Measurements from ENCODE around the gene ARHGAP23.

DNA sequence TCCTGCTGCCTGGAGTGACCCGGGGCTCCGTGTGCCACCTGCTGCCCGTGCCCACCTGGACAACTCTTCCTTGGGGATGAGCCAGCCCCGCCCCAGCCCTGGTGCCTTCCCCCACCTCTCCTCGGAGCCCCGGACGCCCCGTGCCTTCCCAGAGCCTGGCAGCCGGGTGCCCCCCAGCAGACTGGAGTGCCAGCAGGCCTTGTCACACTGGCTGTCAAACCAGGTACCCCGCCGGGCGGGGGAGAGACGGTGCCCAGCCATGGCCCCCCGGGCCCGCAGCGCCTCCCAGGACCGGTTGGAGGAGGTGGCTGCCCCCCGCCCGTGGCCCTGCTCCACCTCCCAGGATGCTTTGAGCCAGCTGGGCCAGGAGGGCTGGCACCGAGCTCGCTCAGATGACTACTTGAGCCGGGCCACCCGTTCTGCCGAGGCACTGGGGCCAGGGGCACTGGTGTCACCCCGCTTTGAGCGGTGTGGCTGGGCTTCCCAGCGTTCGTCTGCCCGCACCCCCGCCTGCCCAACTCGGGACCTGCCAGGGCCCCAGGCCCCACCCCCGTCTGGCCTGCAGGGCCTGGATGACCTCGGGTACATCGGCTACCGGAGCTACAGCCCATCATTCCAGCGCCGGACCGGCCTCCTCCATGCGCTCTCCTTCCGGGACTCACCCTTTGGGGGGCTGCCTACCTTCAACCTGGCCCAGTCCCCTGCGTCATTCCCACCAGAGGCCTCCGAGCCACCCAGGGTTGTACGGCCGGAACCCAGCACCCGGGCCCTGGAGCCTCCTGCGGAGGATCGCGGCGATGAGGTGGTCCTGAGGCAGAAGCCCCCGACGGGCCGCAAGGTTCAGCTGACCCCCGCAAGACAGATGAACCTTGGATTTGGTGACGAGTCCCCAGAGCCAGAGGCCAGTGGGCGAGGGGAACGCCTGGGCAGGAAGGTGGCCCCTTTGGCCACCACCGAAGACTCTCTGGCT, 38.4 kb downstream of the ARHGAP23 start:
- TF ChIP-seq POLR2AphosphoS5 (IDR thresholded peaks at IDR 0.05; ENCODE audit: low read depth, low read length): no peak
- TF ChIP-seq TAF1 (IDR thresholded peaks at IDR 0.05; ENCODE audit: low read depth, low read length): no peak
- no peak for TF ChIP-seq POLR2A (IDR thresholded peaks at IDR 0.05; ENCODE audit: low read depth, low read length)
